ENCODE measurements around the gene DCXR. TPM values are rescaled to one million over a fixed set of nuclear protein-coding genes. Genes with fewer than 3 reads are reported as not detected.

DCXR gene
- total and polyA plus RNA-seq, 2 donors (not counting 3 experiments of a cell fraction or from before 2014, with no cell fraction given), result 93.0 to 178 TPM

DNA sequence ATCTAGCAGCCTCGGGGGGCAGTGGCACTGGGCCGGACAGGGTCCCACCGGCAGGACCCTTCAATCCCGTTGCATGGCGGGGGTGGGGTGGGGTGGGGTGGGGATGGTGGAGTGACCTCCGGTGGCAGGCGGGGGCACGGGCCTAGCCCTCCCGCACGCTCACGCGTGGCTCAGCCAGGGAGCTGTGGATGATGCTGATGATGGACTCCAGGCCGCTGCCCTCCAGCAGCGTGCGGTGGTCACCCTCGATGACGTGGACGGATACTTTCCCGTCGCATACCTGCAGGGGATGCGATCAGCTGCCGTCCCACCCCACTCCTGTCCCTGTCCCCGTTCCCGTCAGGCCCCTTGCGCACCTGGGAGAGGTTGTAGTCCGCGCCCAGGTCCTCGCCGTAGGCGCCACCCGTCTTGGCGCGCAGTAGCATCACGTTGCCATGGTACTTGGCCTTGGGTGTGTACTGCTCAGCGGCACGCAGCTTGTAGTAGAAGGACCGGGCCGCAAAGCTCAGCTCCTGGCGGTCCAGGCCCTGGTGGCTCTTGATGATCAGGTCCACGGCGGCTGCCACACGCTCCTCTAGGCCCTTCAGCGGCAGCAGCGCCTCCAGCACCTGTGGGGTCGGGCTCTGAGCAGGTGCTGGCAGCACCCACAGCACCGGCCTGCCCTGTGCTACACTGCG is 41.6 kb upstream of the DCXR start:
- Histone ChIP-seq H3K4me3 (replicated peaks in 1 of 3; ENCODE audit: insufficient read depth in 1 of 3, low read depth in 1 of 3, low read length in 3 of 3) (no peak overlapping the region), H4K20me1 (replicated peaks; ENCODE audit: control insufficient read depth, extremely low read depth, insufficient read depth, low read length) (no peaks in the 10 kb centered on the region), H3K79me2 (ENCODE audit: control insufficient read depth, insufficient read depth, low read length) (no peaks in the 10 kb centered on the region), H3K27me3 (ENCODE audit: control insufficient read depth in 2 of 2, insufficient read depth in 2 of 2, low read length in 2 of 2) (no peaks in the 10 kb centered on the region), H3K9me3 (replicated peaks; ENCODE audit: control insufficient read depth, insufficient read depth, low read length) (no peaks in the 10 kb centered on the region), H3K9me1 (replicated peaks; ENCODE audit: control insufficient read depth, extremely low read depth, insufficient read depth, low read length) (no peaks in the 10 kb centered on the region), H3K4me1 (ENCODE audit: control insufficient read depth, extremely low read depth, insufficient read depth, low read length) (no peaks in the 10 kb centered on the region), H2AFZ (ENCODE audit: low read depth, low read length) (no peak overlapping the region), H3K4me2 (ENCODE audit: insufficient read depth, low read length) (no peak overlapping the region), H3K36me3 (ENCODE audit: control insufficient read depth in 2 of 2, extremely low read depth in 1 of 2, insufficient read depth in 2 of 2, low read length in 2 of 2) (peaks cover 27 to 46% of the 10 kb centered on the region in 2 experiments), H3K9ac (replicated peaks; ENCODE audit: extremely low read depth, insufficient read depth, low read length) (no peak overlapping the region), H3K27ac (ENCODE audit: insufficient read depth, low read depth, low read length) (no peak overlapping the region)
- intact Hi-C loops (cut with micrococcal nuclease) (no loop called here), dilution Hi-C loops (cut with MboI; ENCODE audit: extremely low pct_ligation_motif_present, low sequenced_read_pairs) (no loop called here)
- TF ChIP-seq, protein P1, sequence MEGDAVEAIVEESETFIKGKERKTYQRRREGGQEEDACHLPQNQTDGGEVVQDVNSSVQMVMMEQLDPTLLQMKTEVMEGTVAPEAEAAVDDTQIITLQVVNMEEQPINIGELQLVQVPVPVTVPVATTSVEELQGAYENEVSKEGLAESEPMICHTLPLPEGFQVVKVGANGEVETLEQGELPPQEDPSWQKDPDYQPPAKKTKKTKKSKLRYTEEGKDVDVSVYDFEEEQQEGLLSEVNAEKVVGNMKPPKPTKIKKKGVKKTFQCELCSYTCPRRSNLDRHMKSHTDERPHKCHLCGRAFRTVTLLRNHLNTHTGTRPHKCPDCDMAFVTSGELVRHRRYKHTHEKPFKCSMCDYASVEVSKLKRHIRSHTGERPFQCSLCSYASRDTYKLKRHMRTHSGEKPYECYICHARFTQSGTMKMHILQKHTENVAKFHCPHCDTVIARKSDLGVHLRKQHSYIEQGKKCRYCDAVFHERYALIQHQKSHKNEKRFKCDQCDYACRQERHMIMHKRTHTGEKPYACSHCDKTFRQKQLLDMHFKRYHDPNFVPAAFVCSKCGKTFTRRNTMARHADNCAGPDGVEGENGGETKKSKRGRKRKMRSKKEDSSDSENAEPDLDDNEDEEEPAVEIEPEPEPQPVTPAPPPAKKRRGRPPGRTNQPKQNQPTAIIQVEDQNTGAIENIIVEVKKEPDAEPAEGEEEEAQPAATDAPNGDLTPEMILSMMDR (IDR thresholded peaks at IDR 0.05; ENCODE audit: extremely low read depth in 1 of 2, insufficient read depth in 1 of 2, low read depth in 1 of 2, low read length in 2 of 2), result no peak
- no peak for TF ChIP-seq FOS (IDR thresholded peaks at IDR 0.05; ENCODE audit: borderline replicate concordance, insufficient read depth, low read length)
- TF ChIP-seq POLR2AphosphoS5 (IDR thresholded peaks at IDR 0.05; ENCODE audit: insufficient read depth, low read depth, low read length), result no peak
- TF ChIP-seq POLR2A (IDR thresholded peaks at IDR 0.05; ENCODE audit: low read depth, low read length), result no peak
- TF ChIP-seq, protein P2, sequence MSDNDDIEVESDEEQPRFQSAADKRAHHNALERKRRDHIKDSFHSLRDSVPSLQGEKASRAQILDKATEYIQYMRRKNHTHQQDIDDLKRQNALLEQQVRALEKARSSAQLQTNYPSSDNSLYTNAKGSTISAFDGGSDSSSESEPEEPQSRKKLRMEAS (IDR thresholded peaks at IDR 0.05; ENCODE audit: insufficient read depth, insufficient read length), result no peak
- no peak for TF ChIP-seq JUN (IDR thresholded peaks at IDR 0.05; ENCODE audit: borderline replicate concordance, insufficient read depth, insufficient read length, low read depth)
- TF ChIP-seq MYC (IDR thresholded peaks at IDR 0.05; ENCODE audit: low read depth, low read length), result no peak
- TF ChIP-seq GATA2 (IDR thresholded peaks at IDR 0.05; ENCODE audit: insufficient read depth, insufficient read length, low read depth, low read length), result no peak
- TF ChIP-seq EZH2 (IDR thresholded peaks at IDR 0.05; ENCODE audit: borderline replicate concordance, low read depth, low read length, severe bottlenecking), result no peak
- ChIA-PET POLR2A (no interaction called here), CTCF (no interaction called here)
- BruUV-seq (replicated peaks), result no TSS peak
- FAIRE-seq (no peak), DNase-seq (ENCODE audit: low read depth, low spot score) (no peak)

Data from endothelial cell of umbilical vein (primary cell).